SK-N-SH (cell line): ENCODE measurements around the gene MYMX. TPM values are rescaled to one million over a fixed set of nuclear protein-coding genes. Genes with fewer than 3 reads are reported as not detected.

Source experiments
- CTCF ChIA-PET: fragments of 300-600, 350-600 bp; formaldehyde crosslinking; extraction: SDS; loops from one replicate; lab custom pipeline; 2021; lab: Yijun Ruan, JAX
- POLR2A ChIA-PET: fragments of 350-600 bp; sonication (Branson Sonifier 250); formaldehyde crosslinking; extraction: SDS; loops from one replicate; lab custom pipeline; 2020; ENCODE audit warnings: antibody characterized with exemption, inconsistent platforms; lab: Yijun Ruan, JAX
- DNase-seq: peaks from one replicate; pipeline ENCODE4 v3.0.0; 2012
- H2AFZ ChIP-seq: fragments of 200-600 bp; sonication (generic); 2 replicates; pipeline ENCODE4 v1.8.1; 2016; ENCODE audit warnings: antibody characterized with exemption, mild to moderate bottlenecking, low read depth
- H3F3A ChIP-seq: fragments of 200-600 bp; sonication (generic); replicated peaks from 2 replicates; pipeline ENCODE3; 2016; ENCODE audit warnings: antibody characterized with exemption, mild to moderate bottlenecking; ENCODE audit not compliant: insufficient read depth
- H3K27ac ChIP-seq, 2 experiments: fragments of 200-500 bp in 1 of 2; fragments of 200-600 bp in 1 of 2; sonication (Bioruptor generic) in 1 of 2; sonication (generic), shearing (Covaris generic) in 1 of 2; 2 replicates each; pipeline versions ENCODE4 v1.5.1 to v1.6.1; 2014 to 2016; ENCODE audit warnings: low read depth in 2 of 2, inconsistent platforms in 1 of 2, low read length in 1 of 2, mild to moderate bottlenecking in 1 of 2, mixed read lengths in 1 of 2
- H3K27me3 ChIP-seq: fragments of 200-600 bp; sonication (generic), shearing (Covaris generic); 2 replicates; pipeline ENCODE4 v1.6.1; 2016; ENCODE audit warnings: mixed run types; ENCODE audit not compliant: insufficient read depth
- H3K36me3 ChIP-seq, 2 experiments: fragments of 200-500 bp in 1 of 2; fragments of 200-600 bp in 1 of 2; sonication (Bioruptor generic) in 1 of 2; sonication (generic) in 1 of 2; replicated peaks in 1 of 2; 2 replicates each; pipeline versions ENCODE3 to v1.5.1; 2014 to 2016; ENCODE audit warnings: low read length in 1 of 2, mild to moderate bottlenecking in 1 of 2; ENCODE audit not compliant: insufficient read depth in 2 of 2, control insufficient read depth in 1 of 2
- H3K4me1 ChIP-seq, 2 experiments: fragments of 200-500 bp in 1 of 2; fragments of 200-600 bp in 1 of 2; sonication (Bioruptor generic) in 1 of 2; sonication (generic), shearing (Covaris generic) in 1 of 2; 2 replicates each; pipeline versions ENCODE4 v1.5.1 to v1.6.1; 2014 to 2016; ENCODE audit warnings: low read depth in 1 of 2, low read length in 1 of 2, mixed run types in 1 of 2; ENCODE audit not compliant: insufficient read depth in 2 of 2, control insufficient read depth in 1 of 2
- H3K4me2 ChIP-seq: fragments of 200-600 bp; sonication (generic), shearing (Covaris generic); 2 replicates; pipeline ENCODE4 v1.6.1; 2017; ENCODE audit warnings: mixed run types
- H3K4me3 ChIP-seq, 2 experiments: fragments of 200-500 bp in 1 of 2; fragments of 200-600 bp in 1 of 2; sonication (Bioruptor generic) in 1 of 2; sonication (generic), shearing (Covaris generic) in 1 of 2; 2 replicates each; pipeline versions ENCODE4 v1.5.1 to v1.8.1; 2014 to 2016; ENCODE audit warnings: low read depth in 2 of 2, inconsistent platforms in 1 of 2, low read length in 1 of 2, mild to moderate bottlenecking in 1 of 2, mixed read lengths in 1 of 2, moderate library complexity in 1 of 2
- H3K79me2 ChIP-seq: fragments of 200-600 bp; sonication (generic); 2 replicates; pipeline ENCODE4 v1.8.1; 2017; ENCODE audit warnings: mild to moderate bottlenecking; ENCODE audit not compliant: insufficient read depth
- H3K9ac ChIP-seq: fragments of 200-600 bp; sonication (generic); 2 replicates; pipeline ENCODE4 v1.6.1; 2017; ENCODE audit warnings: mixed run types
- H3K9me2 ChIP-seq: fragments of 200-600 bp; sonication (generic); 2 replicates; pipeline ENCODE4 v1.6.1; 2017; ENCODE audit warnings: mixed run types
- H3K9me3 ChIP-seq: fragments of 200-600 bp; sonication (generic); 2 replicates; pipeline ENCODE4 v1.6.1; 2017; ENCODE audit warnings: mixed run types, mild to moderate bottlenecking, moderate library complexity
- H4K20me1 ChIP-seq: fragments of 200-600 bp; sonication (generic); 2 replicates; pipeline ENCODE4 v1.6.1; 2017; ENCODE audit warnings: mild to moderate bottlenecking, mixed run types; ENCODE audit not compliant: insufficient read depth
- CHD2 ChIP-seq: fragments of 150-350 bp; IDR thresholded peaks from 2 replicates; pipeline ENCODE4 v1.6.1; 2018; ENCODE audit warnings: low read length; ENCODE audit not compliant: partially characterized antibody
- ELF1 ChIP-seq: IDR thresholded peaks from 2 replicates; pipeline ENCODE4 v1.4.0; 2012
- EP300 ChIP-seq, 2 experiments: IDR thresholded peaks; 2 replicates each; pipeline versions ENCODE4 v1.4.0 to v1.6.1; 2012; ENCODE audit warnings: borderline replicate concordance in 1 of 2, low read depth in 1 of 2, low read length in 1 of 2
- FOSL2 ChIP-seq: IDR thresholded peaks from 2 replicates; pipeline ENCODE4 v1.4.0; 2012; ENCODE audit warnings: low read depth, mild to moderate bottlenecking, moderate library complexity, borderline replicate concordance
- FOXM1 ChIP-seq: IDR thresholded peaks from 2 replicates; pipeline ENCODE4 v1.4.0; 2012; ENCODE audit warnings: low read depth, mild to moderate bottlenecking
- JUND ChIP-seq: IDR thresholded peaks from 2 replicates; pipeline ENCODE4 v1.4.0; 2012
- MAX ChIP-seq: IDR thresholded peaks from 2 replicates; pipeline ENCODE4 v1.4.0; 2012; ENCODE audit warnings: low read depth
- NFIC ChIP-seq: IDR thresholded peaks from 2 replicates; pipeline ENCODE4 v1.4.0; 2012; ENCODE audit warnings: borderline replicate concordance
- PBX3 ChIP-seq: IDR thresholded peaks from 2 replicates; pipeline ENCODE4; 2012
- RCOR1 ChIP-seq: fragments of 150-350 bp; IDR thresholded peaks from 2 replicates; pipeline ENCODE4 v1.6.1; 2017; ENCODE audit warnings: antibody characterized with exemption, low read length
- REST ChIP-seq: IDR thresholded peaks from 2 replicates; pipeline ENCODE4 v1.6.1; 2012; ENCODE audit warnings: mild to moderate bottlenecking, low read depth, low read length, moderate library complexity
- RFX5 ChIP-seq: IDR thresholded peaks from 2 replicates; pipeline ENCODE4 v1.6.1; 2012; ENCODE audit warnings: mild to moderate bottlenecking, improper control_type of control experiment, low read length
- RXRA ChIP-seq: IDR thresholded peaks from 2 replicates; pipeline ENCODE4 v1.4.0; 2012; ENCODE audit warnings: low read depth, mild to moderate bottlenecking, borderline replicate concordance
- SIN3A ChIP-seq: IDR thresholded peaks from 2 replicates; pipeline ENCODE4 v1.6.1; 2012; ENCODE audit warnings: low read depth, mild to moderate bottlenecking, low read length, moderate library complexity, borderline replicate concordance
- SMC3 ChIP-seq: IDR thresholded peaks from 2 replicates; pipeline ENCODE4 v1.6.1; 2012; ENCODE audit warnings: low read depth, low read length, improper control_type of control experiment
- TAF1 ChIP-seq: IDR thresholded peaks from 2 replicates; pipeline ENCODE4 v1.6.1; 2012; ENCODE audit warnings: low read depth, mild to moderate bottlenecking, low read length, moderate library complexity, borderline replicate concordance
- TCF12 ChIP-seq: IDR thresholded peaks from 2 replicates; pipeline ENCODE4 v1.4.0; 2012
- USF1 ChIP-seq: IDR thresholded peaks from 2 replicates; pipeline ENCODE4 v1.4.0; 2012; ENCODE audit warnings: low read depth, borderline replicate concordance
- USF2 ChIP-seq: fragments of 150-350 bp; IDR thresholded peaks from 2 replicates; pipeline ENCODE4 v1.6.1; 2017; ENCODE audit warnings: antibody characterized with exemption, low read length, low read depth, borderline replicate concordance
- YY1 ChIP-seq: IDR thresholded peaks from 2 replicates; pipeline ENCODE4 v1.4.0; 2012; ENCODE audit warnings: low read depth, mild to moderate bottlenecking
- WGBS: methylation state at CpG from one replicate; pipeline ENCODE4 v1.1.6; 2017; ENCODE audit warnings: low lambda C conversion rate; 5-methylcytosine and 5-hydroxymethylcytosine counted together
- polyA plus RNA-seq, 3 experiments: library from polyadenylated mRNA; depleted of rRNA; stranded (reverse); fragments of >200 nt; gene quantifications; 2 replicates each; pipeline ENCODE4 v1.2.3, GENCODE V29; 2012

Gene MYMX
- polyA plus RNA-seq, 1 of the 3 experiments (the other 2 are of a cell fraction) = not detected

- Histone ChIP-seq H3K4me3 (no peak overlapping the region), H2AFZ (no peak overlapping the region), H3F3A (peaks cover 3% of the 10 kb centered on the region), H3K27ac (peak overlapping the region in 1 of 2 experiments; percentile 69; a peak in 1 of 4 replicates), H3K9me2 (no peaks in the 10 kb centered on the region), H3K9ac (no peak overlapping the region), H3K4me2 (no peak overlapping the region), H3K9me3 (no peaks in the 10 kb centered on the region), H3K79me2 (peaks cover 7% of the 10 kb centered on the region; the same call in 1 of the 2 replicates), H3K4me1 (peaks cover 13 to 80% of the 10 kb centered on the region in 2 experiments)
- no peak for DNase-seq
- POLR2A ChIA-PET = interaction anchor here (0.7 to 3.1 kb wide), 3 partner anchors 8 to 43 kb away, joined by 3 to 25 read pairs (median 4); partner anchors contain the start of gene HSP90AB1
- CTCF ChIA-PET = interaction anchor here (1.0 to 13.7 kb wide), 8 partner anchors 7 to 131 kb away, joined by 3 to 224 read pairs (median 12); partner anchors contain the start of gene HSP90AB1
- WGBS = 86% methylated on average over 14 of the region's 15 CpGs
- TF ChIP-seq TCF12 (no peak), JUND (no peak), SMC3 (no peak), REST (no peak), RCOR1 (no peak), FOXM1 (no peak), TAF1 (no peak), USF1 (no peak), PBX3 (no peak), CHD2 (no peak), EP300 (IDR thresholded peaks at IDR 0.05; ENCODE audit: borderline replicate concordance in 1 of 2, low read depth in 1 of 2, low read length in 1 of 2) (no peak), USF2 (no peak), SIN3A (no peak), RFX5 (no peak), RXRA (no peak), FOSL2 (no peak), MAX (no peak), NFIC (no peak), YY1 (no peak), ELF1 (no peak)
- TF ChIP-seq, all 33 proteins: peak for 0
- H3K27me3 ChIP-seq = no peaks in the 10 kb centered on the region
- H3K36me3 ChIP-seq = no peaks in the 10 kb centered on the region
- peaks cover 5% of the 10 kb centered on the region; the same call in 1 of the 2 replicates for H4K20me1 ChIP-seq
Observed at GRCh38 chr6:44226368-44227147, 9.8 kb downstream of the MYMX start.
